Measurements from ENCODE around the gene CUX1. TPM values are rescaled to one million over a fixed set of nuclear protein-coding genes. Genes with fewer than 3 reads are reported as not detected.

CUX1 gene
- total RNA-seq, 1 experiment from 2014 or later, result 39.6 TPM

DNA sequence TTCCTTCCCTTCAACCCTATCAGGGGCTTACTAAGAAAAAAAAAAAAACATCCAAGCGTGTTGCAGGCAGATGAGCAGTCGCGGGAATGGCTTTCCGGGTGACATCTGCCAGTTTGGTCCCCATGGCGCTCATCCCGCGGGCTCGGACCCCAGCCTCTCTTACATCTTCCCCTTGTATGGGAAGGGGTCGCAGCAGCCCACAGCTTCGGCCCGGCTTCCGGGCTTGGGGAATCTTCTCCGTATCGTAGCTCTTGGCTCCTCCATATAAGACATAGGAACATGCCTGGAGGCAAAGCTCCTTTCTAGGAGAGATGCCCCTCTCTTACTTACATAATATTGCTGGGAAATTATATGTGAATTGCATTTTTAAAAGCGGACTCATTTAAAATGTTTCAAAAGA, 99.5 kb downstream of the CUX1 start:
- Histone ChIP-seq H2AFZ (ENCODE audit: low read length) (no peak overlapping the region), H3K4me1 (ENCODE audit: insufficient read depth, low read length) (no peaks in the 10 kb centered on the region), H3K9me2 (replicated peaks; ENCODE audit: low read length) (no peaks in the 10 kb centered on the region), H3K4me2 (ENCODE audit: low read length) (no peak overlapping the region), H3K27me3 (ENCODE audit: low read length) (no peaks in the 10 kb centered on the region), H3K36me3 (ENCODE audit: low read depth, low read length) (no peaks in the 10 kb centered on the region; the same call in 1 of the 2 replicates), H4K20me1 (ENCODE audit: low read length) (no peaks in the 10 kb centered on the region), H3K79me2 (ENCODE audit: low read length) (peaks cover 18% of the 10 kb centered on the region; the same call in 1 of the 2 replicates), H3K27ac (ENCODE audit: low read length) (no peak overlapping the region), H3F3A (ENCODE audit: low read length, unreplicated experiment) (no peaks in the 10 kb centered on the region), H3K4me3 (ENCODE audit: low read length) (no peak overlapping the region), H3K9me3 (ENCODE audit: low read length) (no peaks in the 10 kb centered on the region), H3K9ac (ENCODE audit: low read length) (no peak overlapping the region)
- no peak for DNase-seq
- CTCF ChIA-PET, result no interaction called here
- no peak for ATAC-seq
- POLR2A ChIA-PET (ENCODE audit: unreplicated experiment), result no interaction called here
- BruUV-seq (replicated peaks), result no TSS peak
- intact Hi-C loops (cut with micrococcal nuclease), result no loop called here
- TF ChIP-seq, protein P1, sequence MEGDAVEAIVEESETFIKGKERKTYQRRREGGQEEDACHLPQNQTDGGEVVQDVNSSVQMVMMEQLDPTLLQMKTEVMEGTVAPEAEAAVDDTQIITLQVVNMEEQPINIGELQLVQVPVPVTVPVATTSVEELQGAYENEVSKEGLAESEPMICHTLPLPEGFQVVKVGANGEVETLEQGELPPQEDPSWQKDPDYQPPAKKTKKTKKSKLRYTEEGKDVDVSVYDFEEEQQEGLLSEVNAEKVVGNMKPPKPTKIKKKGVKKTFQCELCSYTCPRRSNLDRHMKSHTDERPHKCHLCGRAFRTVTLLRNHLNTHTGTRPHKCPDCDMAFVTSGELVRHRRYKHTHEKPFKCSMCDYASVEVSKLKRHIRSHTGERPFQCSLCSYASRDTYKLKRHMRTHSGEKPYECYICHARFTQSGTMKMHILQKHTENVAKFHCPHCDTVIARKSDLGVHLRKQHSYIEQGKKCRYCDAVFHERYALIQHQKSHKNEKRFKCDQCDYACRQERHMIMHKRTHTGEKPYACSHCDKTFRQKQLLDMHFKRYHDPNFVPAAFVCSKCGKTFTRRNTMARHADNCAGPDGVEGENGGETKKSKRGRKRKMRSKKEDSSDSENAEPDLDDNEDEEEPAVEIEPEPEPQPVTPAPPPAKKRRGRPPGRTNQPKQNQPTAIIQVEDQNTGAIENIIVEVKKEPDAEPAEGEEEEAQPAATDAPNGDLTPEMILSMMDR (conservative IDR thresholded peaks at IDR 0.05; ENCODE audit: low read depth, low read length), result no peak
- TF ChIP-seq EZH2 (IDR thresholded peaks at IDR 0.05; ENCODE audit: low read length, unreplicated experiment) (no peak), EZH2phosphoT487 (IDR thresholded peaks at IDR 0.05; ENCODE audit: borderline replicate concordance, low read length) (no peak)

DNA sequence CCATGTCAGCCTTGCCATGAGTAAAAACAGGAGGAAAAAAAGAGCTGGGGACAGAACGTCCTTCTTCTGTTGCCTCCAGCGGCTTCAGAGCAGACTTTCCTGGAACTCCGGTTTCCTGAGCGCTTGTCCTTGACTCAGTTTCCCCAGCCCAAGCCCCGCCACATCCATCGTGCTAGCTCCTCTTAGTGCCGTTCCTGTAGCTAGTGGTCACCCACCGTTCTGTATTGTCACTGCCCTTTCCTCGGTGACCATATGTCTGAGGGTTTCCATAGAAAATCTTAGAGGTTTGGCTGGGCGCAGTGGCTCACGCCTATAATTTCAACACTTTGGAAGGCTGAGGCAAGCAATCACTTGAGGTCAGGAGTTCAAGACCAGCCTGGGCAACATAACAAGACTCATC, 100.1 kb downstream of the CUX1 start:
- H3K9ac ChIP-seq (ENCODE audit: low read length), result no peak overlapping the region
- no peaks in the 10 kb centered on the region for H3F3A ChIP-seq (ENCODE audit: low read length, unreplicated experiment)
- intact Hi-C loops (cut with micrococcal nuclease), result no loop called here
- H3K4me3 ChIP-seq (ENCODE audit: low read length), result no peak overlapping the region
- TF ChIP-seq EZH2 (IDR thresholded peaks at IDR 0.05; ENCODE audit: low read length, unreplicated experiment) (no peak), EZH2phosphoT487 (IDR thresholded peaks at IDR 0.05; ENCODE audit: borderline replicate concordance, low read length) (no peak)
- TF ChIP-seq, protein P1 (conservative IDR thresholded peaks at IDR 0.05; ENCODE audit: low read depth, low read length), result no peak
- BruUV-seq (replicated peaks), result no TSS peak
- no peaks in the 10 kb centered on the region for H3K9me2 ChIP-seq (replicated peaks; ENCODE audit: low read length)
- no peaks in the 10 kb centered on the region; the same call in 1 of the 2 replicates for H3K36me3 ChIP-seq (ENCODE audit: low read depth, low read length)
- peaks cover 23% of the 10 kb centered on the region for H3K79me2 ChIP-seq (ENCODE audit: low read length)
- no peak overlapping the region for H2AFZ ChIP-seq (ENCODE audit: low read length)
- no peak overlapping the region for H3K4me2 ChIP-seq (ENCODE audit: low read length)
- CTCF ChIA-PET, result no interaction called here
- no peak for ATAC-seq
- no peaks in the 10 kb centered on the region for H3K4me1 ChIP-seq (ENCODE audit: insufficient read depth, low read length)
- H3K27me3 ChIP-seq (ENCODE audit: low read length), result no peaks in the 10 kb centered on the region
- POLR2A ChIA-PET (ENCODE audit: unreplicated experiment), result interaction anchor here (0.5 kb wide), 1 partner anchor 58 kb away, joined by 6 read pairs; no protein-coding TSS in a partner anchor
- no peak overlapping the region for H3K27ac ChIP-seq (ENCODE audit: low read length)
- no peak for DNase-seq
- no peaks in the 10 kb centered on the region for H3K9me3 ChIP-seq (ENCODE audit: low read length)
- H4K20me1 ChIP-seq (ENCODE audit: low read length), result no peaks in the 10 kb centered on the region

DNA sequence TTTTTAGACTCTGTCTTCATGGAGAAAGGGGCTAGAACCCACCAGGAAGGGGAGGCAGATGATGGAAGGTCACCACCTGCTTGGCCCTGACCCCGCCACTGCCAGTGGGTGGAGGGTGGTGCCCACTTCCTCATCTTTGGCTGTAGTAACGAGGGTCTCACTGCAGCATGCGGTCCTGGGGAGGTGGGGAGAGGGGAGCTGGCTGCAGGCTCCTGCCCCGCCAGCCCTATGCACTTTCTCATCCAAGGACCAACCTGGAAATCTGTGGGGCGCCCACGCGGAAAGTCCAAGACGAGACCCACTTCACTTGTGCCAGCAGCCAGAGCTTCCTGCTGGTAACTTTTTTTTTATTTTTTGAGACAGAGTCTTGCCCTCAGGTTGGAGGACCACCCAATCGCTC, 101.0 kb downstream of the CUX1 start:
- Histone ChIP-seq H3K27me3 (ENCODE audit: low read length) (no peaks in the 10 kb centered on the region), H3K4me3 (ENCODE audit: low read length) (no peak overlapping the region), H3K36me3 (ENCODE audit: low read depth, low read length) (no peaks in the 10 kb centered on the region; the same call in 1 of the 2 replicates), H3K4me1 (ENCODE audit: insufficient read depth, low read length) (peaks cover 7% of the 10 kb centered on the region), H3K9me2 (replicated peaks; ENCODE audit: low read length) (no peaks in the 10 kb centered on the region), H3K9ac (ENCODE audit: low read length) (no peak overlapping the region), H3F3A (ENCODE audit: low read length, unreplicated experiment) (no peaks in the 10 kb centered on the region), H2AFZ (ENCODE audit: low read length) (no peak overlapping the region), H4K20me1 (ENCODE audit: low read length) (no peaks in the 10 kb centered on the region), H3K9me3 (ENCODE audit: low read length) (no peaks in the 10 kb centered on the region), H3K79me2 (ENCODE audit: low read length) (peaks cover 25% of the 10 kb centered on the region), H3K4me2 (ENCODE audit: low read length) (no peak overlapping the region), H3K27ac (ENCODE audit: low read length) (no peak overlapping the region)
- ChIA-PET CTCF (no interaction called here), POLR2A (ENCODE audit: unreplicated experiment) (no interaction called here)
- intact Hi-C loops (cut with micrococcal nuclease), result no loop called here
- TF ChIP-seq, protein P1 (conservative IDR thresholded peaks at IDR 0.05; ENCODE audit: low read depth, low read length), result no peak
- TF ChIP-seq EZH2 (IDR thresholded peaks at IDR 0.05; ENCODE audit: low read length, unreplicated experiment), result no peak
- no peak for TF ChIP-seq EZH2phosphoT487 (IDR thresholded peaks at IDR 0.05; ENCODE audit: borderline replicate concordance, low read length)
- no peak for DNase-seq
- BruUV-seq (replicated peaks), result no TSS peak
- ATAC-seq, result no peak
